Progenitor cell of endocrine pancreas (in vitro differentiated cells): ENCODE results near the gene MPPE1. TPM values are rescaled to one million over a fixed set of nuclear protein-coding genes. Genes with fewer than 3 reads are reported as not detected.
A peak's percentile ranks its signal among the peaks of the same experiment; 100 is the strongest.

Source experiments
- DNase-seq: peaks from one replicate; pipeline ENCODE4 v3.0.0; 2021; ENCODE audit warnings: low spot score; ENCODE audit not compliant: unreplicated experiment
- H3K27ac Mint-ChIP-seq: 2 replicates; pipeline ENCODE4 v1.8.0; 2021; ENCODE audit warnings: mild to moderate bottlenecking, moderate library complexity, mixed read lengths
- H3K27me3 Mint-ChIP-seq: 2 replicates; pipeline ENCODE4 v1.8.0; 2021; ENCODE audit warnings: mixed read lengths
- H3K36me3 Mint-ChIP-seq: 2 replicates; pipeline ENCODE4 v1.8.0; 2022; ENCODE audit warnings: mixed read lengths; ENCODE audit not compliant: insufficient read depth
- H3K4me1 Mint-ChIP-seq: 2 replicates; pipeline ENCODE4 v1.8.0; 2021; ENCODE audit warnings: low read depth, mixed read lengths
- H3K4me3 Mint-ChIP-seq: 2 replicates; pipeline ENCODE4 v1.8.0; 2021; ENCODE audit warnings: low read depth, mild to moderate bottlenecking, moderate library complexity, mixed read lengths
- H3K9me3 Mint-ChIP-seq: 2 replicates; pipeline ENCODE4 v1.8.0; 2021; ENCODE audit warnings: low read depth, mixed read lengths
- CTCF ChIP-seq: fragments of 200-600 bp; sonication (generic); IDR thresholded peaks from one replicate; pipeline ENCODE4 v1.5.0; 2021; ENCODE audit warnings: antibody characterized with exemption, mild to moderate bottlenecking; ENCODE audit not compliant: unreplicated experiment
- total RNA-seq: library from RNA; stranded (reverse); gene quantifications from 2 replicates; pipeline ENCODE4 v1.2.1, GENCODE V29; 2021

The MPPE1 gene
- total RNA-seq, 1 donor from 2014 or later, result 27.4 TPM

DNA sequence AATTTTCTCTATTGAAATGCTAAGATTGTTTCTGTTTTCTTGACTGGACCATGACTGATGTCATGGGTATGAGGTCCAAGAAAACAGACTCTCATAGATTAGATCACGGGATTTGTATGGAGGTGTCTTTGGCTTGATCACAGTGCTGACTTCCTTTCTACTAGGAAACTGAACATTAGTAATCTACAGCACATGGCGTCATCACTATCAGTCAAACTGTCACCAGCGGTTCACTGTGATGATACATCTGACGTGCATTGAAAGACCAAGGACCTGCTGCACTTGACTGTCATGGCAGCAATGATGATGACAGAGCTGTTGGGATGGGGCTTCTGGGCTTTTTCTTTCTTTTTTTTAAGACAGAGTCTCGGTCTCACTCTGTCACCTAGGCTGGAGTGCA, 45.0 kb upstream of the MPPE1 start:
- DNase-seq, result no peak
- Mint-ChIP-seq H3K4me3 (no peak overlapping the region), H3K9me3 (peaks cover 12% of the 10 kb centered on the region), H3K27ac (no peak overlapping the region), H3K4me1 (peaks cover 29% of the 10 kb centered on the region), H3K36me3 (peaks cover 7% of the 10 kb centered on the region), H3K27me3 (no peaks in the 10 kb centered on the region)
- TF ChIP-seq CTCF, result no peak

GRCh38 chr18:11951390-11951851, 43.3 kb upstream of the MPPE1 start:
- Mint-ChIP-seq H3K4me3 (no peak overlapping the region), H3K27ac (peak overlapping the region; percentile 86)
- TF ChIP-seq CTCF, result no peak

GRCh38 chr18:11950824-11951223, 42.7 kb upstream of the MPPE1 start:
- no peak for DNase-seq

More at GRCh38 chr18:11951390-11951851, 43.3 kb upstream of the MPPE1 start:
- Mint-ChIP-seq H3K4me1 (peaks cover 36% of the 10 kb centered on the region), H3K9me3 (no peaks in the 10 kb centered on the region), H3K36me3 (no peaks in the 10 kb centered on the region), H3K27me3 (no peaks in the 10 kb centered on the region)
- DNase-seq, result no peak

GRCh38 chr18:11948852-11949523, 40.9 kb upstream of the MPPE1 start:
- Mint-ChIP-seq H3K27ac (peak overlapping the region; percentile 84), H3K4me3 (no peak overlapping the region), H3K27me3 (no peaks in the 10 kb centered on the region)

More at GRCh38 chr18:11950824-11951223, 42.7 kb upstream of the MPPE1 start:
- no peak for TF ChIP-seq CTCF
- Mint-ChIP-seq H3K27me3 (no peaks in the 10 kb centered on the region), H3K9me3 (no peaks in the 10 kb centered on the region), H3K27ac (no peak overlapping the region), H3K4me3 (no peak overlapping the region), H3K4me1 (peaks cover 38% of the 10 kb centered on the region), H3K36me3 (no peaks in the 10 kb centered on the region)

More at GRCh38 chr18:11948852-11949523, 40.9 kb upstream of the MPPE1 start:
- Mint-ChIP-seq H3K9me3 (no peaks in the 10 kb centered on the region), H3K4me1 (peaks cover 33% of the 10 kb centered on the region), H3K36me3 (no peaks in the 10 kb centered on the region)
- no peak for DNase-seq
- no peak for TF ChIP-seq CTCF
